Measurements from ENCODE around the gene ZBTB20. TPM values are rescaled to one million over a fixed set of nuclear protein-coding genes. Genes with fewer than 3 reads are reported as not detected.

The ZBTB20 gene
- total RNA-seq, 2 donors from 2014 or later, result 111 to 189 TPM

GRCh38 chr3:114928989-114929640 is 218.0 kb downstream of the ZBTB20 start:
- no peak for DNase-seq (ENCODE audit: low spot score)
- H3K4me1 ChIP-seq (replicated peaks), result no peaks in the 10 kb centered on the region
- no peak overlapping the region for H3K4me3 ChIP-seq
- no peaks in the 10 kb centered on the region for H3K9me3 ChIP-seq
- H3K36me3 ChIP-seq, result no peaks in the 10 kb centered on the region
- intact Hi-C loops (cut with DNase I), result no loop called here
- H3K27me3 ChIP-seq (replicated peaks; ENCODE audit: insufficient read depth), result no peaks in the 10 kb centered on the region
- TF ChIP-seq CTCF (IDR thresholded peaks at IDR 0.05) (no peak), POLR2AphosphoS5 (IDR thresholded peaks at IDR 0.05) (no peak), POLR2A (IDR thresholded peaks at IDR 0.05) (no peak)
- 82% methylated on average over 2 of the region's 2 CpGs for WGBS
- H3K27ac ChIP-seq, result no peak overlapping the region

GRCh38 chr3:114904633-114905032 is 242.5 kb downstream of the ZBTB20 start:
- DNase-seq (ENCODE audit: low spot score), result no peak
- Histone ChIP-seq H3K27me3 (replicated peaks; ENCODE audit: insufficient read depth) (no peaks in the 10 kb centered on the region), H3K4me1 (replicated peaks) (no peaks in the 10 kb centered on the region), H3K9me3 (no peaks in the 10 kb centered on the region), H3K27ac (peak overlapping the region in 1 of 2 donors; percentile 48), H3K4me3 (no peak overlapping the region), H3K36me3 (no peaks in the 10 kb centered on the region)
- TF ChIP-seq POLR2A (IDR thresholded peaks at IDR 0.05) (no peak), CTCF (IDR thresholded peaks at IDR 0.05) (no peak), POLR2AphosphoS5 (IDR thresholded peaks at IDR 0.05) (no peak)
- 46% methylated on average over 3 of the region's 3 CpGs for WGBS
- intact Hi-C loops (cut with DNase I), result no loop called here

GRCh38 chr3:114903213-114903612 is 243.9 kb downstream of the ZBTB20 start:
- H3K36me3 ChIP-seq, result no peaks in the 10 kb centered on the region
- no peaks in the 10 kb centered on the region for H3K27me3 ChIP-seq (replicated peaks; ENCODE audit: insufficient read depth)
- intact Hi-C loops (cut with DNase I), result no loop called here
- no peak for TF ChIP-seq POLR2AphosphoS5 (IDR thresholded peaks at IDR 0.05)
- TF ChIP-seq POLR2A (IDR thresholded peaks at IDR 0.05), result no peak
- TF ChIP-seq CTCF (IDR thresholded peaks at IDR 0.05), result no peak
- no peaks in the 10 kb centered on the region for H3K4me1 ChIP-seq (replicated peaks)
- 24% methylated on average over 1 of the region's 1 CpG for WGBS
- H3K27ac ChIP-seq, result peak overlapping the region; percentile 48 to 51
- DNase-seq (ENCODE audit: low spot score), result no peak
- H3K4me3 ChIP-seq, result no peak overlapping the region
- no peaks in the 10 kb centered on the region for H3K9me3 ChIP-seq

- Histone ChIP-seq H3K27ac (peak overlapping the region; percentile 48 to 51), H3K36me3 (no peaks in the 10 kb centered on the region), H3K4me3 (no peak overlapping the region), H3K9me3 (no peaks in the 10 kb centered on the region), H3K27me3 (replicated peaks; ENCODE audit: insufficient read depth) (no peaks in the 10 kb centered on the region), H3K4me1 (replicated peaks) (no peaks in the 10 kb centered on the region)
- intact Hi-C loops (cut with DNase I), result no loop called here
- no peak for DNase-seq (ENCODE audit: low spot score)
- TF ChIP-seq POLR2AphosphoS5 (IDR thresholded peaks at IDR 0.05) (no peak), CTCF (IDR thresholded peaks at IDR 0.05) (no peak), POLR2A (IDR thresholded peaks at IDR 0.05) (no peak)
Measured at GRCh38 chr3:114902691-114903101, 244.4 kb downstream of the ZBTB20 start.

GRCh38 chr3:114900908-114901307 is 246.2 kb downstream of the ZBTB20 start:
- Histone ChIP-seq H3K27me3 (replicated peaks; ENCODE audit: insufficient read depth) (no peaks in the 10 kb centered on the region), H3K27ac (peak overlapping the region; percentile 51 to 65), H3K4me1 (replicated peaks) (no peaks in the 10 kb centered on the region), H3K4me3 (peak overlapping the region; percentile 15 to 20), H3K9me3 (no peaks in the 10 kb centered on the region), H3K36me3 (no peaks in the 10 kb centered on the region)
- intact Hi-C loops (cut with DNase I), result no loop called here
- WGBS, result 68% methylated on average over 8 of the region's 8 CpGs
- DNase-seq (ENCODE audit: low spot score), result no peak
- TF ChIP-seq POLR2A (IDR thresholded peaks at IDR 0.05) (no peak), POLR2AphosphoS5 (IDR thresholded peaks at IDR 0.05) (no peak), CTCF (IDR thresholded peaks at IDR 0.05) (no peak)
